ENCODE results near the gene PAK6. TPM values are rescaled to one million over a fixed set of nuclear protein-coding genes. Genes with fewer than 3 reads are reported as not detected.
A peak's percentile ranks its signal among the peaks of the same experiment; 100 is the strongest.

PAK6 gene
- total RNA-seq, 2 donors from 2014 or later: 13.8 to 190 TPM

- Histone ChIP-seq H3K27me3 (replicated peaks; ENCODE audit: insufficient read depth) (no peaks in the 10 kb centered on the region), H3K27ac (no peak overlapping the region), H3K36me3 (no peaks in the 10 kb centered on the region), H3K4me1 (replicated peaks) (no peaks in the 10 kb centered on the region), H3K4me3 (no peak overlapping the region), H3K9me3 (no peaks in the 10 kb centered on the region)
- no peak for DNase-seq (ENCODE audit: low spot score)
- intact Hi-C loops (cut with DNase I): loop anchor here (5.0 kb wide), 1 partner anchor 165 kb away; the partner anchor contains the start of gene BMF
- TF ChIP-seq CTCF (IDR thresholded peaks at IDR 0.05) (no peak), POLR2A (IDR thresholded peaks at IDR 0.05) (no peak), POLR2AphosphoS5 (IDR thresholded peaks at IDR 0.05) (no peak)
- WGBS: 92% methylated on average over 25 of the region's 25 CpGs
Measured at GRCh38 chr15:40271685-40272484, 33.0 kb downstream of the PAK6 start.

DNA sequence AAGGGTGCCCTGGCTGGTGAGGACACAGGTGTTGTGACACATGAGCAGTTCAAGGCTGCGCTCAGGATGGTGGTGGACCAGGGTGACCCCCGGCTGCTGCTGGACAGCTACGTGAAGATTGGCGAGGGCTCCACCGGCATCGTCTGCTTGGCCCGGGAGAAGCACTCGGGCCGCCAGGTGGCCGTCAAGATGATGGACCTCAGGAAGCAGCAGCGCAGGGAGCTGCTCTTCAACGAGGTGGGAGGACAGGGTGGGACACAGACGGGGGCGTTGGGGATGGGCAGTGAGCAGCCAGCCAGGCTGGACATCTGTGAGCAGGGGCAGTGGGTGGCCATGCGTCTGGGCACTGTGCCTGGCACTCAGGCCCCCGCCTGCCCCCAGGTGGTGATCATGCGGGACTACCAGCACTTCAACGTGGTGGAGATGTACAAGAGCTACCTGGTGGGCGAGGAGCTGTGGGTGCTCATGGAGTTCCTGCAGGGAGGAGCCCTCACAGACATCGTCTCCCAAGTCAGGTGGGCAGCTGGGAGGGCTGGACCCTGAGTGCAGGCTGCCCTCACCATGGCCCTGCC, 33.7 kb downstream of the PAK6 start:
- Histone ChIP-seq H3K27me3 (replicated peaks; ENCODE audit: insufficient read depth) (no peaks in the 10 kb centered on the region), H3K36me3 (no peaks in the 10 kb centered on the region), H3K4me3 (no peak overlapping the region), H3K4me1 (replicated peaks) (no peaks in the 10 kb centered on the region), H3K27ac (no peak overlapping the region), H3K9me3 (no peaks in the 10 kb centered on the region)
- peak in 1 of 4 experiments; percentile 37 for TF ChIP-seq CTCF (IDR thresholded peaks at IDR 0.05)
- no peak for TF ChIP-seq POLR2AphosphoS5 (IDR thresholded peaks at IDR 0.05)
- no peak for TF ChIP-seq POLR2A (IDR thresholded peaks at IDR 0.05)
- intact Hi-C loops (cut with DNase I): loop anchor here (5.0 kb wide), 1 partner anchor 165 kb away; the partner anchor contains the start of gene BMF
- DNase-seq (ENCODE audit: low spot score): no peak
- 84% methylated on average over 19 of the region's 20 CpGs for WGBS

GRCh38 chr15:40273428-40273827, 34.6 kb downstream of the PAK6 start:
- TF ChIP-seq POLR2AphosphoS5 (IDR thresholded peaks at IDR 0.05) (no peak), POLR2A (IDR thresholded peaks at IDR 0.05) (no peak), CTCF (IDR thresholded peaks at IDR 0.05) (no peak)
- no peaks in the 10 kb centered on the region for H3K4me1 ChIP-seq (replicated peaks)
- H3K36me3 ChIP-seq: no peaks in the 10 kb centered on the region
- H3K9me3 ChIP-seq: no peaks in the 10 kb centered on the region
- H3K27ac ChIP-seq: no peak overlapping the region
- intact Hi-C loops (cut with DNase I): loop anchor here (5.0 kb wide), 1 partner anchor 166 kb away; the partner anchor contains the start of gene BMF
- H3K27me3 ChIP-seq (replicated peaks; ENCODE audit: insufficient read depth): no peaks in the 10 kb centered on the region
- no peak overlapping the region for H3K4me3 ChIP-seq
- WGBS: 80% methylated on average over 9 of the region's 9 CpGs
- no peak for DNase-seq (ENCODE audit: low spot score)

- H3K36me3 ChIP-seq: no peaks in the 10 kb centered on the region
- WGBS: 51% methylated on average over 26 of the region's 26 CpGs
- intact Hi-C loops (cut with DNase I): loop anchor here (2.0 to 5.0 kb wide), 4 partner anchors 58 to 230 kb away; partner anchors contain the start of gene BMF
- no peak for TF ChIP-seq POLR2A (IDR thresholded peaks at IDR 0.05)
- peak; percentile 73 for TF ChIP-seq POLR2AphosphoS5 (IDR thresholded peaks at IDR 0.05)
- TF ChIP-seq CTCF (IDR thresholded peaks at IDR 0.05): peak; percentile 100
- no peak overlapping the region for H3K27ac ChIP-seq
- H3K9me3 ChIP-seq: no peaks in the 10 kb centered on the region
- H3K27me3 ChIP-seq (replicated peaks; ENCODE audit: insufficient read depth): no peaks in the 10 kb centered on the region
- peak; percentile 76 for DNase-seq (ENCODE audit: low spot score)
- no peak overlapping the region for H3K4me3 ChIP-seq
- no peaks in the 10 kb centered on the region for H3K4me1 ChIP-seq (replicated peaks)
Measured at GRCh38 chr15:40274350-40275274, 35.7 kb downstream of the PAK6 start.

Data from prostate gland (tissue), 2 donors.